ENCODE results near the gene MRS2. TPM values are rescaled to one million over a fixed set of nuclear protein-coding genes. Genes with fewer than 3 reads are reported as not detected.
A peak's percentile ranks its signal among the peaks of the same experiment; 100 is the strongest.

MRS2 gene
- total RNA-seq, 1 experiment from 2014 or later, result 85.8 TPM

- no peak overlapping the region for H3K14ac ChIP-seq (ENCODE audit: insufficient read depth, low read length)
- no peaks in the 10 kb centered on the region for H3K27me3 ChIP-seq (ENCODE audit: insufficient read depth, low read length)
- no peaks in the 10 kb centered on the region for H3K9me3 ChIP-seq (ENCODE audit: control insufficient read depth, low read depth, low read length)
- H4K5ac ChIP-seq (ENCODE audit: insufficient read length, low read depth, low read length), result no peak overlapping the region
- Mint-ChIP-seq H3K4me1 (no peaks in the 10 kb centered on the region), H3K9me3 (peaks cover 0 to 3% of the 10 kb centered on the region in 2 experiments; a peak in 1 of 5 replicates), H3K27me3 (ENCODE audit: low read depth) (no peaks in the 10 kb centered on the region), H3K36me3 (ENCODE audit: insufficient read depth in 1 of 3, low read depth in 3 of 3) (peaks cover 0 to 20% (median 13%) of the 10 kb centered on the region in 3 experiments; a peak in 5 of 7 replicates), H3K4me3 (no peak overlapping the region), H3K27ac (peak overlapping the region in 1 of 3 experiments; percentile 78; a peak in 1 of 7 replicates)
- H3K79me1 ChIP-seq (ENCODE audit: insufficient read depth, low read depth, low read length, poor library complexity, severe bottlenecking), result no peaks in the 10 kb centered on the region
- H2BK120ac ChIP-seq (ENCODE audit: low read depth, low read length, poor library complexity, severe bottlenecking), result no peak overlapping the region
- no peak overlapping the region for H3T11ph ChIP-seq (ENCODE audit: low read length)
- no peak for TF ChIP-seq CTCF (conservative IDR thresholded peaks at IDR 0.05)
- no peak overlapping the region for H4K91ac ChIP-seq (ENCODE audit: insufficient read length, low read depth, low read length)
- no peaks in the 10 kb centered on the region for H3K4me1 ChIP-seq (ENCODE audit: insufficient read depth, low read length)
- H2AK5ac ChIP-seq (ENCODE audit: insufficient read length, low read length), result no peak overlapping the region
- DNase-seq, result no peak
- WGBS (ENCODE audit: extremely low coverage, insufficient read length, low lambda C conversion rate), result no CpG with 5 or more reads among the region's 3 CpGs
- no peak overlapping the region for H3K9ac ChIP-seq (ENCODE audit: extremely low read depth, insufficient read length, low read length)
- H3K27ac ChIP-seq (ENCODE audit: insufficient read length, low read depth, low read length), result no peak overlapping the region
- H2BK12ac ChIP-seq (ENCODE audit: insufficient read length, low read depth, low read length), result no peak overlapping the region
- H3K18ac ChIP-seq (ENCODE audit: insufficient read length, low read depth, low read length), result no peak overlapping the region
- H3K4ac ChIP-seq (ENCODE audit: low read depth, low read length), result no peak overlapping the region
- H2BK20ac ChIP-seq (ENCODE audit: low read depth, low read length, poor library complexity, severe bottlenecking), result no peak overlapping the region
- H3K23me2 ChIP-seq (ENCODE audit: insufficient read length, low read depth, low read length, poor library complexity, severe bottlenecking), result no peaks in the 10 kb centered on the region
- no peak overlapping the region for H3K4me2 ChIP-seq (ENCODE audit: insufficient read depth, insufficient read length, low read length)
- H2BK5ac ChIP-seq (ENCODE audit: insufficient read length, low read length), result no peak overlapping the region
- no peaks in the 10 kb centered on the region for H4K20me1 ChIP-seq (ENCODE audit: control insufficient read depth, insufficient read depth, insufficient read length)
- no peaks in the 10 kb centered on the region for H3K79me2 ChIP-seq (ENCODE audit: insufficient read depth, low read length)
- no peak overlapping the region for H3K23ac ChIP-seq (ENCODE audit: insufficient read length, low read depth, low read length)
- no peak overlapping the region for H4K8ac ChIP-seq (replicated peaks; ENCODE audit: insufficient read length, low read depth, low read length)
- H2BK15ac ChIP-seq (ENCODE audit: low read depth, low read length), result no peak overlapping the region
- no peak overlapping the region for H2AFZ ChIP-seq (ENCODE audit: low read length)
- H3K56ac ChIP-seq (ENCODE audit: insufficient read length, low read depth, low read length), result no peak overlapping the region
These were observed 27.4 kb downstream of the MRS2 start for GRCh38 chr6:24430086-24430485.

All from H9 (cell line).